ENCODE data around the gene ARHGAP20.

The ARHGAP20 gene, protein sequence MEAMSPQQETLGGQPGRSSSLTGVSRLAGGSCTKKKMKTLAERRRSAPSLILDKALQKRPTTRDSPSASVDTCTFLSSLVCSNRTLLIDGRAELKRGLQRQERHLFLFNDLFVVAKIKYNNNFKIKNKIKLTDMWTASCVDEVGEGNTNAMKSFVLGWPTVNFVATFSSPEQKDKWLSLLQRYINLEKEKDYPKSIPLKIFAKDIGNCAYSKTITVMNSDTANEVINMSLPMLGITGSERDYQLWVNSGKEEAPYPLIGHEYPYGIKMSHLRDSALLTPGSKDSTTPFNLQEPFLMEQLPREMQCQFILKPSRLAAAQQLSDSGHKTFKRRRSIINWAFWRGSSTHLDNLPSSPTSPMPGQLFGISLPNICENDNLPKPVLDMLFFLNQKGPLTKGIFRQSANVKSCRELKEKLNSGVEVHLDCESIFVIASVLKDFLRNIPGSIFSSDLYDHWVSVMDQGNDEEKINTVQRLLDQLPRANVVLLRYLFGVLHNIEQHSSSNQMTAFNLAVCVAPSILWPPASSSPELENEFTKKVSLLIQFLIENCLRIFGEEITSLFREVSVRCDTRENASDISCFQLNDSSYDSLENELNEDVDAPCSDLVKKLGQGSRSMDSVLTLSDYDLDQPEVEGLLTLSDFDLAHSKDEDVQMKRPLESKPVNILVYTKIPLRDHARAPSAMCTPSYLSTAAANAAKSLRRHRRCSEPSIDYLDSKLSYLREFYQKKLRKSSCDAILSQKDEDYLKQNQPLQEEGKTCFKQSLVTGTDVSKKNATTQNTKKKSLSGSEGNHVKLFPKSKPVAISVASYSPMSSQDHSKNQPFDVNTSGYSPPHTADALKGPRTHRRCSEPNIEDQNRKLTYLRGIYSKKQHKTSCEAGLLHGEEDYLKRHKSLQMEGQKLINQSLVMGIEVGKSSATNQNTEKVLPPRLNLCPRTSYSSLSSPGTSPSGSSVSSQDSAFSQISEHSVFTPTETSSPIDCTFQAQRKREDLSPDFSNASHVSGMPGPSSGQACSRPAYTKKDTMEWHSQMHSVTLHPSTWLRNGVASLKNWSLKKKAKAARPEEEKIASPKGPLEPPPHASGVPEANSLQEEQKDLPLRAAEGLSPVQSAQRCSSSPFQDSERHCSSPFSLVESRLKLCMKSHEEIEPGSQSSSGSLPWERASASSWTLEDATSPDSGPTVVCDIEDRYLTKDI

DNA sequence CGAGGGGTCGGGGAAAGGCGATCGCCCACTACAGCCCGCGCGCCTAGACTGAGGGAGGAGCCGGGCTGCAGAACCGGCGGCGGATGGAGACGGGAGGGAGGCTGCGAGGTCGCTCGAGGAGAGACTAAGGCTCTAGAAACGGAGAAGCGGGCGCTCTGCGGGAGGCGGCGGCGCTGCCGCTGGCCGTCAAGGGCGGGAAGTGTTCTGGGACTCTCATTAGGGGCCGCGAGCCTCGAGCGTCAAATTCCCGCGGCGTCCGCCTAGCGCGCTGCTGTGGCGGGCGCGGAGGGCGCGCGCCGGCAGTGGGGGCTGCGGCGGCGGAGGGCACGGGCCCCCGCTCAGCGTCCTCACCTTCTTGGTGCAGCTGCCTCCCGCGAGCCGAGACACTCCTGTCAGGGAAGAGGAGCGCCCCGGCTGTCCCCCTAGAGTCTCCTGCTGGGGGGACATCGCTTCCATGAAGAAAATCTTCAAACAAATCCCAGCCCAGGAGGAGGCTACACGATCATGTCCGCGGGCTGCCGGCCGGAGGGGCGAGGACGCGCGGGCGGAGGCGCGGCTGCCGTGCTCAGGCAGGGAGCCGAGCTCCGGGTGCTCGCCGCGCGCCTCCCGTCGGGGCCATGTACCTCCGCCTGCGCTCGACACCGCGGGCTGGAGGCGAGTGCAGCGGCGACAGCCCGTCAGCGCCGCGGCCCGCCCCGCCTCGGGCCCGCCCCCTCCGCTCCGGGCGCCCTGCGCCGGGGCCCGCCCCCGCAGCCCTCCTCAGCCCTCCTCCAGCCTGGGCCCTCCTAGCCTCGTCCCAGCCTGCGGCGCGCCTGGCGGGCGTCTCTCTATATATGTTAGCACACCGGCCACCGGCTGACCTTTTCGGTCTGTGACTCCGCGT lies at the start of gene ARHGAP20:
ARHGAP20 (minus strand) TSS at position 662 of the 883 bp plus-strand sequence; CDS start at position 456, 206 bp downstream.
- peak; percentile 49 for DNase-seq (ENCODE audit: low spot score)

DNA sequence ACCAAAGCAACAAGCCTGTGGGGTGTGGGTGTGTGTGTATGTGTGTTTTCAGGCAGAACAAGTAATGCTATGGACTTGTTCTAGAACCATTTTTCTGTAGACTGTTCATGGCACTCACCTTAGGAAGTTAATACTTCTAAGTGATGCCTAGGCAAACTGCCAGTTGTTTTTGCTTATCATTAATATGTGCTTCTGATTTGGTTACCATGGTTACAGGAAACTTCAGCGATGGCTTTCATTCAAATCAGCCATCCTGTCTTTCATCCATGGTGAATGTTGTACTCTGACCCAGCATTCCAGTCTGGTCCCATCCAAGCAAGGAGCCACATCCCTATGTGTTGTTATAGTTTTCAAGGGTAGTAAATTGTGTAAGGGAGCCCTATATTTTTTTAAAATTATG lies 49.8 kb upstream of the ARHGAP20 start:
- DNase-seq (ENCODE audit: low spot score): no peak

DNA sequence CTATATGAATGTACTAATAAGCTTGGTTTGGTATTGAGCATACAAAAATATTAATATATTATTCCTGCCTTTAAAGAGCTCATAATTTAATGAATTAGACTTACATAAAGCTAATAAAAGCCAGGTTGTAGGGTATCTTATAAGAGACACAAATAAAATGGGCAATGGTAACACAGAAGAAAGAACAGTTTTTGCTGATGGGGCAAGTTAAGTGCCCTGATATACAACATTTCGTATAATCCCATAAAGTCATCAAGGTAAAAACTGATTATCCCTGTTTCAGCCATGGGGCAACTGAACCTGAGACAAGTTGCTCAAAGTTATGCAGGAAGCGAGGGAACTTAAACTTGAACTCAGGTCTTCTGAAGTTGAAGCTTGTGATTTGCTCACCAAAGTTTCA lies 48.9 kb upstream of the ARHGAP20 start:
- DNase-seq (ENCODE audit: low spot score): no peak

DNA sequence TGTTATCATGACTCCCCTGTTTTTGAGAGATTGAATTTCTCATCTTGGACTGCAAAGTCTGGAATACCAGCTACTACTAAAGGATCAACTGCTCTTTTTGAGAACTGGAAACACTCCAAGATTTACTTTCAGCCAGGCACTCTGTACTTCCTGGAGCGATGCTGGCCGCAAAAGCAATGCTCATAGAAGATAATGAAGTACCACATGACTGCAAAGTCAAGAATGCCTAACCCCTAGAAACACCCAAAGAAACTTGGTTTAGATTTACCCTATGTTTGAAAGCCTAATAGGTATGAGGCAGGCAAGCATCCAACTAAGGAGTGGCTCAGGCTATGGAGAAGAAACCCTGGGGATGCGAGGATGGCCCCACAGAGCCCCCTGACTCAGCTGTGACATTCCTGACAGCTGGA lies 47.7 kb upstream of the ARHGAP20 start:
- DNase-seq (ENCODE audit: low spot score): no peak

DNA sequence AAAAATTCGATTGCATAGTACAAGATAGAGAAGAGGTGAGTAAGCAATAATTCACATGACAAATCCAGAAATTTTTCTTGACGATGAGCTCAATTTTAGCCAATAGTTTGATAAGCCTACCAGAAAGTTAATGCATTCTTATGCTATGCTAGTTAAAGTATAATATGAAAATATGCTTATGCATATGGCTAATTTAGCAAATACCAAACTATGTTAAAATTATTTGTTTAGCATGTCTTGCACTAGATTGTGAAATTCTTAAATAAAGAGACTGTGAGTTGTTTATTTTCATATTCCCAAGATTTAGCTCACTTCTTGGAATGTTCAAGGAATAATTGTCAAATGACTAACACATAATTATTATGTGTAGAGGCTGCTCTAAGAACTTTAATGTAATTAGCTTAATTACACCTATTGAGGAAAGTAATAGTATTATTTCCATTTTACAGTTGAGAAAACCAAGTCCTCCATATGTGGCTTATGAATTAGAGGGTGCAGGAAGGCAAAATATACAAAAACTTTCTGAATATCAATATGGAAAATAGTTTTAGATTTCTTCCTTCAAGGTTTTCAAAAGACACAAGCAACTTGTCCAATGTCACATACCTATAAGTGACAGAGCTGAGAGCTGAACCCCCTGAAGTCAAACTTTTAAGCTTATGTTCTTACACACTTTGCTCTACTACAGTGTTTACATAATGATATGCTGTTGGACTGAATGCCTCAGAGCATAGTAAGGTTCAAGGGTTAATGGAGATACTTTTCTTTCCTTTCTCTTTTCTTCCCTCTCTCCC lies 45.9 kb upstream of the ARHGAP20 start:
- no peak for DNase-seq (ENCODE audit: low spot score)

DNA sequence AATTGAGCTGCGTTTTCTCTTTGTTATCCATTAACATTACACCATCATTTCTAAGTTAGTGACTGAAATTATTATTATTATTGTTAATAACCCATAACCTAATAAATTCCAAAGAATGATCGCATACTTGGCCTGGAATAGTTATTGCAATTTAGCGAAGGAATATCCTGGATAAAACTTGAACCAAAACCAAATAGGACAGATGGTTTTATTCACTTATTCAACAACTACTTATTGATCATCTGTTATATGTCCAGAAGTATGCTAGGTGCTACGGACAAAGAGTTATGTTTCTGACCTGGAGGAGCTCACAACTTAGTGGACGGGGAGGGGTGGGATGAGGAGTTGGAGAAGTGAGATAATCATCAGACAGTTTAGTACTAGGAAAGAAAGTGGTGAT lies 44.8 kb upstream of the ARHGAP20 start:
- DNase-seq (ENCODE audit: low spot score): no peak

DNA sequence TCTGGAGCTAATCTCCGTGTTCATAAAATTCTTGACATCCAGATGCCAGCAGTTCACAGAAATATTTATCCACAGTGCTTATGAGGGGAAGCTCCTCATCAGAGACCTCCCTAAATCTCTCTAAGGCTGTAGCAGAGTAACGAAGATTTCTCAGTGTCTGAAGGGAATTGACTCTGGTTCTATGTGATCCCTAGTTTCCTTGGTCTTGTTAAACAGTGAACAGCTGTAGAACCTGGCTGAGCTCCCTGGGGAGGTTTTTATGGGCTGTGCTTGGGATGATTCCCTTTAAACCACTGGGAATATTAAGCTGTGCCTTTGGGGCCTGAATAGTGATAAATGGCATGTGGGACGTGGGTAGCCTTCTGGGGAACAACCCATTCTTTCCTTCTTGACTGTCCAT lies 43.7 kb upstream of the ARHGAP20 start:
- DNase-seq (ENCODE audit: low spot score): no peak

DNA sequence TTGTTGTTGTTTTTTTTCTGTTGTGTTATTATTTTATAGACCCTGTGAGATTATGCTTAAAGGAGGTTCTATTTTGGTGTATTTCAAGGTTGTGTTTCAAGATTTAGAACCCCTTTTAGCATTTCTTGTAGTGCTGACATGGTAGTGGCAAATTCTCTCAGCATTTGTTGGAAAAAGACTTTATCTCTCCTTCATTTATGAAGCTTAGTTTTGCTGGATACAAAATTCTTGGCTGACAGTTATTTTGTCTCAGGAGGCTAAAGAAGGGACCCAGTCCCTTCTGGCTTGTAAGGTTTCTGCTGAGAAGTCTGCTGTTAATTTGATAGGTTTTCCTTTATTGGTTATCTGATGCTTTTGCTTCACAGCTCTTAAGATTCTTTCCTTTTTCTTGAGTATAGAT lies 40.7 kb upstream of the ARHGAP20 start:
- no peak for DNase-seq (ENCODE audit: low spot score)

DNA sequence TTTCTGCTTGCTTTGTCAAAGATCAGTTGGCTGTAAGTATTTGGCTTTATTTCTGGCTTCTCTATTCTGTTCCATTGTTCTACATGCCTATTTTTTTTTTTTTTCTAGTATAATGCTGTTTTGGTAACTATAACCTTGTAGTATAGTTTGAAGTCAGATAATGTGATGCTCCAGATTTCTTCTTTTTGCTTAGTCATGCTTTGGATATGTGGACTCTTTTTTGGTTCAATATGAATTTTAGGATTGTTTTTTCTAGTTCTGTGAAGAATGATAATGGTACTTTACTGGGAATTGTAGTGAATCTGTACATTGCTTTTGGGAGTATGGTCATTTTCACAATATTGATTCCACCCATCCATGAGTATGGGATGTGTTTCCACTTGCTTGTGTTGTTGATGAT lies 37.9 kb upstream of the ARHGAP20 start:
- DNase-seq (ENCODE audit: low spot score): no peak

DNA sequence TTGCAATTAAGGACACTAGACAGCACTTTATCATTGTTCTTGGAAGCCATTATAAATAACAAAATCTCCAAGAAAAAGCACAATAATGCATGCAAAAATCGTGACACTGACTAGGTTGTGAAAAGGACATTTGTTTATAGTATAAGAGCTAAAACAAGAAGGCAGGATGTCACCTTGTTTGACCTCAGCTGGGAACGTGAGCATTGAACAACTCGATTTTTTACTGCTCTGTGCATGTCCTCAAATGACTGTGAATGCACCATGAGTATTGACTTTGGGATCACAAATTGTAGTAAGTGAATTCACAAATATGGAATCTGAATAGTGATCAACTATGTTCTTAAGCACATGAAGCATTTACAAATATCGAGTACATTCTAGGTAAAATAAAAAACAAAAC lies 35.3 kb upstream of the ARHGAP20 start:
- no peak for DNase-seq (ENCODE audit: low spot score)

DNA sequence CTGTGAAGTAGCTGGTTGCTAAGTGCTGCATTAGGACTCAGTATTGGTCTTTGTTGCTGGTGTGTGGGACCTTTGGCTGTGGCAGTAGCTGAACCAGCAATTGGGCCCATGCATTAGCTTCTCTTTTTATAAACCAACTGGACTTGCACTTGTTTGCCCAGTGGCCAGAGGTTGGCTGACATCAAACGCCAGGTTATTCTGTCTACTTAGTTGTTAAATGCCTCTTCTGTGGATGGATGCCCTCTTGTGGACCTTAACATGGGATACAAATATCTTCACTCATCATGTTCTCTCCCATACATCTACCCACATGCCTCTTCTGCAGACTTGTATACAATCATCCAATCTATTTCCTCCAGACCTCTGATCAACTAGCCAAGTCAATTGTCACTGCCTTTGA lies 26.4 kb upstream of the ARHGAP20 start:
- DNase-seq (ENCODE audit: low spot score): no peak

DNA sequence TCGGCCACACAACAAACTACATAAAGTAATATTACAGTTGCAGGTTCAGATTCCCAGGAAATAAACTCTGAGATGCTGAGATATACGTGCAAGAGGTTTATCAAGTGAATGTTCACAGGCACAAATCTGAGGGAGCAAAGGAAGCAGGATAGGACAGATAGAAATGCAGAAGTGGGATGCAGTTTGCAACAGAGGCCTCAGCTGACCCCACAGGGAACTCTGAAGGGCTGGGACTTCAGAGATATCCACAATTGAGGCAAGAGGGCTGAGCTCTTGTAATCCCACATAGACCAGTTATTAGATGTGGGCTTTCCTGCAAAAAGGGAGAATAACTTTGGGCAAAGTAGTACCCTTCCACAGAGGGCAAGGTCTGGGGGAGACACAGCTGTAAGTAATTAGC lies 25.4 kb upstream of the ARHGAP20 start:
- no peak for DNase-seq (ENCODE audit: low spot score)

DNA sequence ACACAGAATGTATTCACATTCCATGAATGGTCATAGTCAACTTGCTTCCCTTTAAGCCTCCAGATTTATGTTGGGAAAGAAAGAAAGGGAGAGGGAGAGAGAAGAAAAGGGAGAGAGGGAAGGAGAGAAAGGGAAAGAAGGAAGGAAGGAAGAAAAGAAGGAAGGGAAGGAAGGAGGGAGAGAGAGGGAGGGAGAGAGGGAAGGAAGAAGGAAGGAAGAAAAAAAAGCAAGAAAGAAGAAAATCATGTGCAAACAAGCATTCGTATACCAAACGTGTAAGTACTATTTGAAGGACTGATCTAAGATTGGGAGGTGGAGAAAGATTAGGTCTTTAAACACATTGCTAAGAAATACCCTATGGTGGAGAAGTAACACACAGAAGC lies 23.9 kb upstream of the ARHGAP20 start:
- no peak for DNase-seq (ENCODE audit: low spot score)

DNA sequence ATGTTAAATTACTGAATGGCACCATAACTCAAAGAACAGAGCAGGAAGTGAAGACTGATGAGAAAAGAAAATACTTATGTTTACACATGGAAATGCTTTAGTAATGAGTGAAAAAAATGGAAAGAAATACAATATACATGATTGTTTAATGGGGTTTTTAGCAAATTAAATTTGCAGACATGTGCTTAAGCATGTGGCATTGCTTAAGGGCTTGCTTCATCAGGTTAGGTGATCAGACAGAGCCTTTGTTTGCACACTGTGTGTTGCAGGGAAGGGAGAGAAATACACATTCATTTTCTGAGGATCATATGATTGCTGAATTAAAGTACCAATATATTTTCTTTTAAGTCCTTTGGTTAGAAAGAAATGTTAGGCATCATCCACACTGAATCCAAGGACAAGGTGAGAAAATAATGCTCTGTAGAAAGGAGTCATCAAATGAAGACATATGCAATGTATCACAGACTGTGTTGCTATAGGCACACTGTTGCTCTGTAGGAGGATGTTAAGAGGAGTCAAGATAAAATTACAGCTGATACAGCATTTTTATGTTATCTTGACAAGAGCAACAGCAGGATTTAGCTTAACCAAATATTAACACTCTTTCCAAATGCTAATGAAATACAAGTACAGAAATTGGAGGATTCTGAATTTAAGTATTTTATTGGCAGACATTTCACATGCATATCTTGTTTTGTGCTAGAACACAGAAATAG lies 23.4 kb upstream of the ARHGAP20 start:
- no peak for DNase-seq (ENCODE audit: low spot score)

DNA sequence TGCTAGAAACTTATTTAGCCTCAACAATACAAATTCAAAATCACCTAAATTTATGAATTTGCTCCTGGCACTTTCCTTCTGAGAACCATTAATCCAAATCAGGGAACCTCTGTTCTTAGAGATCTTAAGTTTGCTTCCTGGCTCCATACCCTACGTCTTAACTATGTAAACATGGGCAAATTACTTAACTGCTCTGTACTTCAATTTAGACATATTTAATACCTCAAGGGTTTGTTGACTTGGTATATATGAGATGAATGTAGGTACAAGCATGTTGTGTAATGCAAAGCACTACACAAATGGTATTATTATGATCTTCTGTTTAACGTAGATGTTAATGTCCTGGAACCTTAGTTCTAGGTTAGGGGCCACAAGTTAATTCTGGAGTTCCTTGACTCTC lies 22.6 kb upstream of the ARHGAP20 start:
- DNase-seq (ENCODE audit: low spot score): no peak

DNA sequence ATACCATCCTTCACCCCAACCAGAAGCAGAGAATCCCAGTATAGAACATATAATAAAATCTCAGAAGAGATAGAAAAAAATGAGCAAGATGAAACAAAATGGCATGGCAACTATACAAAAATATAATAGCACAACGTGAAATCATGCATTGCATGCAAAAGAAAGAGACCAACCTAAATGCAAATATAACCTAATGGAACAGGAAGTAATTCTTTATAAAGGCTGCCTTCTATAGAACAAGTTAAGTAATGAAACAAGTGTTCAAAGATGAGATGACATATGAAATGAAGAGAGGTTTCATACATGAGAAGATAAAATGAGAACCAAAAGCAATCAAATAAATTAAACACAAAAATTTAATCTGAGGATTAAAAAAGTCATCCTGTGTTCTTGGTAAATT lies 18.5 kb upstream of the ARHGAP20 start:
- no peak for DNase-seq (ENCODE audit: low spot score)

DNA sequence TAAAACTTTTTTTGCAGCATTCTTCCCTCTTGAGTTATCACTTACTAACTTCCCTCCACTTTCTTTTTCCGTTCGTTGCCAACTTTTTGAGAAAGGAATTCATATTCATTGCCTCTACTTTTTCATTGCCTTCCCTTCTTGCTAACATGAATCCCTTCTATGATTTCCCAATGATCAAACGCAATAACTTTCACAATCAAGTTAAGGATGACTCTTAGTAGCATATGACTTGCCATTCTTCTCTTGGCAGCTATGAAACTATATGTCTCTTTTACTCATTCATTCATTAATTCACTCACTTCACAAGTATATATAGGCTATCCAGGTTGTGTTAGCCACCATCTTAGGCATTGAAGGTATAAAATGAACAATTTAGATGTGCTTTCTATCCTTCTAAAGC lies 16.6 kb upstream of the ARHGAP20 start:
- no peak for DNase-seq (ENCODE audit: low spot score)

DNA sequence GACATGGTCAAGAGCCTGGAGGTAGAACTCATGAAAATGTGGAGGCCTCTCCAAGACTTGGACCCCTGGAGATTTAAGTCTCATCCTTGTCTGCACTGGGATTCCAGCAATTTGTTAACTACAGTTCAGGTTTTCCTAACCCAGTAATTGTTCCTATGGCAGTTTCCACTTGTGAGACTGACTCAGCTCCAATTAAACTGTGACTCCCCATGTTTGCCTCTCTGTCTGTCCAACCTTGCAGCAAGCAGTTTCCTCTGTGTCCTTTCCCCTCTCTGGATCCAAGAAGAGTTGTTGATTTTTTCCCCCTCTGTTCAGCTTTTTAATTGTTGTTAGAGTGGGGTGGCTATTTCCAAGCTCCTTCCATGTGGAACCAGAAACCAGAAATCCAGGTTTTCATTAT lies 16.2 kb upstream of the ARHGAP20 start:
- DNase-seq (ENCODE audit: low spot score): no peak

DNA sequence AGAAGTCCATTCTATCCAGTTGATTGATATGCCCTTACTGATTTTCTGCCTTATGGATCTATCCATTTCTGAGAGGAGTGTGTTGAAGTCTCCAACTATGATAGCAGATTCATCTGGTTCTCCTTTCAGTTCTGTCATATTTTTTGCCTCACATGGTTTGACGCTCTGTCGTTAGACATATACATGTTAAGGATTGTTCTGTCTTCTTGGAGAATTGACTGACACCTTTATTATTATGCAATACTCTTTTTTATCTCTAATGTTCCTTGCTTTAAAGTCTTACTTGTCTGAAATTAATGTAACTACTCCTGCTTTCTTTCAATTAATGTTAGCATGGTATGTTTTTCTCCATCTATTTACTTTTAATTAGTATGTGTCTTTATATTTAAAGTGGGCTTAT lies 12.1 kb upstream of the ARHGAP20 start:
- DNase-seq (ENCODE audit: low spot score): no peak
